ENCODE data around the gene KLHL10.
"Not testable (repeated sequence)": the region's sequence is repeated elsewhere in the genome, so short reads cannot be mapped to it uniquely, and the experiment has no call there.

The KLHL10 gene

GRCh38 chr17:41813699-41814124, 23.9 kb upstream of the KLHL10 start:
- no peak for FAIRE-seq

- FAIRE-seq = no peak
These were observed 23.4 kb upstream of the KLHL10 start for GRCh38 chr17:41814195-41814594.

DNA sequence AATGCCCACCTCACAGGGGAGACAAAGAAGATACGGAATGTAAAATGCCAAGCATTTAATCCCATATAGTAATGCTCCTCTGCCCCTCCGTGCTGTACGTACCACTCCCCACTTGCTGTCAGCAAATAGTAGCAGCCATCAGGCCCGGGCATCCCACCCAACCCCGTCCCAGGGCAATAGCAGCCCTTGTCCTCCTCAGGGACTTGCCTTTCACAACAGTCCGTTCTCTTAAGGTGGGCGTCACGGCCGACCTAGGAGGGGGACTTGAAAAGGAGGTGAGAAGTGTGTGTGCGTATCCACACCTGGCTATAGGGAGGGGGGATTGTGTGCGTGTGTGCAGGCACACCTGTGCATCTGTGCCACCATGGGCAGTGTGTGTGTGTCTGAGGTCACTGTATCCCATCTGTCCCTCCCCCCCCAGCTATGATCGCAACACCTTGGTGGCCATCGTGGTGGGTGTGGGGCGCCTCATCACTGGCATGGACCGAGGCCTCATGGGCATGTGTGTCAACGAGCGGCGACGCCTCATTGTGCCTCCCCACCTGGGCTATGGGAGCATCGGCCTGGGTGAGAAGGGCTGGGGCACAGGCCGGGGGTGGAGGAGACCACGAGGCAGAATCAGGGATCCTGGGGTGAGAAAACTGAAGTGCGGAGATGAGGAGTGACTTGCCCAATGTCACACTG, 20.8 kb upstream of the KLHL10 start:
- FAIRE-seq = no peak

GRCh38 chr17:41818024-41818423, 19.6 kb upstream of the KLHL10 start:
- no peak for FAIRE-seq

DNA sequence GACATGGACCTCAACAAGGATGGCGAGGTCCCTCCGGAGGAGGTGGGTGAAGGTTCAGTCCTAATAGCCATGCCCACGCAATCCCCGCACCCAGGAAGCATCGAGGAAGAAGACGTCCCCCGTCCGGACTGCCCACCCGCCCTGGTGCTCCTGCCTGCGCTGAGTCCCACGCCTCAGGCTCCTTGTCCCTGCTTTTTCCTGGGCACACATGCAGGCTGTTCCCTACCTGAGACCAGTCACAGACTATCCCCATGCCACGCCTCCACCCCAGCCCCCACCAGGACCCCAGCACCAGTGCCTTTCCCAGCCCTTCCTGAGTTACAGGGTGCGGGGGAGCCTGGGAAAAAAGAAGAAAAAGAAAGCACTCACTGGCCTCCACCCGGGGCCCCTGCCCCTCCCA, 15.8 kb upstream of the KLHL10 start:
- no peak for FAIRE-seq

- no peak for FAIRE-seq
These were observed 15.1 kb upstream of the KLHL10 start for GRCh38 chr17:41822216-41823140.

DNA sequence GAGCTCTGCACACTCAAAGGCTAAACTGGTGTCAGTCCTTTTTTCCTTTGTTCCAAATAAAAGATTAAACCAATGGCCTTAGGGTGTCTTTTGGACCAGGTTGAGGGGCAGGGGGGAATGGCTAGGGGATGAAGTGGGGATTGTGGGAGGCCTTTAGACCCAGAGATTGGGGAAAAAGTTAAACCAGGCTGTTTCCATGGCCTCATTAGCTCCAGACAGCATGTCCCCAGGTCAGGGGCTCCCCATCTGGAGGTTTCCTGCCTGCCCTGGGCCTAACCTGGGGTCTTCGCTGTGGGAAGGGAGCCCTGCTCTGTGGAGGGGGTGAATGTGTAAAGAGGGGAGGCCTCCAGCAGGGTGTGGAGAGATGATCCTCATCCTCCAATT, 14.5 kb upstream of the KLHL10 start:
- no peak for FAIRE-seq

- FAIRE-seq = no peak
These were observed 14.0 kb upstream of the KLHL10 start for GRCh38 chr17:41823580-41823979.

GRCh38 chr17:41824086-41824485, 13.5 kb upstream of the KLHL10 start:
- no peak for FAIRE-seq

DNA sequence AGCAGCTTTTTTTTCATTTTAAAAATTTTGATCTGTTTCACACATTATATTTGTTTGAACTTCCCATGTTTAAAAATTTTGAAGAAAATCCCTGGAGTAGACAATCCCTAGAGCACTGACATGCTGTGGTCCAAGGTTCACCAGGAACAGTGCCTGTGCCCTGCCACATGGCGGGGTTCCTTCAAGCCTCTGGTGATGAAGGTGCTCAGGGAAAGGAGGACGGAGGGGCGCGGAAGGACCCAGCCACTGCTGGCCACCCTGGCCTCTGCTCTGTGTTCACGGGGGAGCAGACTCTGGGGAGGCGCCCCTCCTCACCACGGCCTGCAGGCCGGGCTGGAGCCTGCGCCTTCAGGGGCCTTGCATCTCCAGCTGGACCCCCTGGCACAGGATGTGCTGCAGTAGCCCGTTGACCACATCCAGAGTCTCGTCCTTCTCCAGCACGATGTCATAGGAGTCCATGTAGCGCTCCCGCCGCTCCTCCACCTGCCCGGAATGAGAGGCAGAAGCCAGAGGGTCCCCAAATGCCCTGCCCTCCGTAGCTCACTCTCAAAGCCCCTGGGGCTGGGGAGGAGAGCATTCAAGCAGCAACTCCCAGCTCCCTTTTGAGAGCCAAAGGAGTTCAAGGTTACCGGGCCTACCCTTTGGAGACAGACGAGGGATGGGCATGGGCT, 12.3 kb upstream of the KLHL10 start:
- no peak for FAIRE-seq

GRCh38 chr17:41829961-41830360, 7.7 kb upstream of the KLHL10 start:
- FAIRE-seq = not testable (repeated sequence)

DNA sequence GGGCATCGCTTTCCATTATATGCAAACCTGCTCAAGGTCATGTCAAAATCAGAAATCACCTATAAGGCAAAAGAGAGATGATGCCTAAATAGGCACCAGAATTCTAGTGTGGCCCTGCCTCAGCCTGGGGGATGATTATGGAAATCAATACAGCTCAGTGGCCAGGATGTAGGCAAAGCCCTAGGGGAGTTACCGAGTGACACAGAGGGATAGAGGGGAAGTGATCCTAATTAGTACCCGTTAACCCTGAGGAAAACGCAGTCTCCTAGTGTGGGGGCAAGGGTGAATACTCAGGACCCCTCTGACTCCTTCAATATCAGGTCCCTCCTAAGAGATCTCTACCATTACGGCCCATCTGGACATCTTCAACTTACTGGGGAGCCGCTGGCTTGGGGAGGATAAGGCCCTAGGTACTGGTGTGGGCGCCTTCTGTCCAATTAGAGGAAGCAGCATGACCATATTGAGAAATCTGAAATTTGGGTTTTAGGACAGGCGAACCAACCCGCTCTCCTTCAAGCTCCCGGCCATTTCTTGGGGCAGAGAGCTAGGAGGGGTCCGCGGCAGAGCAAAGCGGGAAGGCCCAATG, 2.3 kb upstream of the KLHL10 start:
- no peak for FAIRE-seq

DNA sequence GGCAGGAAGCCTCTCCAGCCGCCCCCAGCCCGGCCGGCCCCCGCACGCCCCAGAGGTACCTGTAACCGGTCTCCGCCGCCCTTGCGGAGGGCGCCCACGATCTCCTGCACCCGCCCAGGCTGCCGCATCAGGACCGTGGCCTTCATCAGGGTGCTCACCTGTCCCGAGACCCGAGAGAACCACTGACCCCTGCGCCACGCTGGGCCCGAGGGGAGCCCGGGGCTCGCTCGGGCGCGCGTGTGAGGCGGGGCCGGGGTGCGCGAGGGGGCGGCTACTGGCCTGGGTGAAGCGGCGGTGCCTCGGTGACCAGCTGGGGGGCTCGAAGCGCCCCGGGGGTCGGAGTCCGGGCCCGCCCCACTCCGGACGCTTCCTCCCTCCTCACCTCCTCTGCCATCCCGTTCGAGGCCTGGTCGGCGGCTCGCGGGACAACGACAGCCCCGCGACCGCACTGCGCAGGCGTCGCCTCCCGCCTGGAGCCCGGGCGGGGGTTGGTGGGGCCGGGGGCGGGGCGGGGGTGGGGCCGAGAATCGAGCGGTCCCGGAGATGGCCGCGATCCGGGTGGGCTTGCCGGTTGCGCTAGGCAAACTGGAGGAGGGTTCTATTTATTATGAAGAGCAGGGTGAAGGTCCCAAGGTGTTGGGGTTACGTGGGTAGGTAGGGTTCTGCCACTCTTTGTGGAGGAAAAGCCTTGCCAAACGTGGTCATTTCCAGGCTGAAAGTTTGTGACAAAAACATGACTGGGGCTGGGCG, 1.6 kb upstream of the KLHL10 start, which contains the start of gene NT5C3B:
TSS of gene NT5C3B (minus strand) at position 433 of the 750 bp plus-strand sequence. CDS start at position 394, 39 bp downstream.
- no peak for FAIRE-seq

GRCh38 chr17:41836550-41837196, 952 bp upstream of the KLHL10 start:
- FAIRE-seq = no peak

DNA sequence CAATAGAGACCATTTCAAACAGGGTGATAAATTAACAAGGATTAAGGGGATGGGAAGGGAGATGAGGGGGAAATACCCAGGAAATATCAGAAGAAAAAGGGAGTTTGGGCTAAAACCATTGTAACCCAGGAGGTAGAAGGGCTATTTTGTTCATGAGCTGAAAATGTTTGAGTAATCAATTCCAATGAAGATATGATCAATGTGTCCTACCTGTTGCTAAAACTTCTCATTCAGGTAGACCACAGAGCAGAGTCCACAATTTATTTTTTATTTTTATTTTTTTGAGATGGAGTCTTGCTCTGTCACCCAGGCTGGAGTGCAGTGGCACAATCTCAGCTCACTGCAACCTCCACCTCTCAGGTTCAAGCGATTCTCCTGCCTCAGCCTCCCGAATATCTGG, 1.8 kb downstream of the KLHL10 start:
- not testable (repeated sequence) for FAIRE-seq

DNA sequence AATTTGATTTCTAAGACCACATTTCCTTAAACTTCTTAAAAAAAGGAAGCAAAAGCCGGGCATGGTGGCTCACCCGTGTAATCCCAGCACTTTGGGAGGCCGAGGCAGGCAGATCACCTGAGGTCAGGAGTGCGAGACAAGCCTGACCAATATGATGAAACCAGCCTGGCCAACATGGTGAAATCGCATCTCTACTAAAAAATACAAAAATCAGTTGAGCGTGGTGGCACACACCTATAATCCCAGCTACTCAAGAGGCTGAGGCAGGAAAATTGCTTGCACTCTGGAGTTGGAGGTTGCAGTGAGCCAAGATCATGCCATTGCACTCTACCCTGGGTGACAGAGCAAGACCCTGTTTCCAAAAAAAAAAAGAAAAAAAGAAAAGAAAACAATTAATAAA, 3.2 kb downstream of the KLHL10 start:
- not testable (repeated sequence) for FAIRE-seq

- no peak for FAIRE-seq
These were observed 7.3 kb downstream of the KLHL10 start for GRCh38 chr17:41844971-41845370.

GRCh38 chr17:41848788-41849187, 11.2 kb downstream of the KLHL10 start:
- FAIRE-seq = no peak

DNA sequence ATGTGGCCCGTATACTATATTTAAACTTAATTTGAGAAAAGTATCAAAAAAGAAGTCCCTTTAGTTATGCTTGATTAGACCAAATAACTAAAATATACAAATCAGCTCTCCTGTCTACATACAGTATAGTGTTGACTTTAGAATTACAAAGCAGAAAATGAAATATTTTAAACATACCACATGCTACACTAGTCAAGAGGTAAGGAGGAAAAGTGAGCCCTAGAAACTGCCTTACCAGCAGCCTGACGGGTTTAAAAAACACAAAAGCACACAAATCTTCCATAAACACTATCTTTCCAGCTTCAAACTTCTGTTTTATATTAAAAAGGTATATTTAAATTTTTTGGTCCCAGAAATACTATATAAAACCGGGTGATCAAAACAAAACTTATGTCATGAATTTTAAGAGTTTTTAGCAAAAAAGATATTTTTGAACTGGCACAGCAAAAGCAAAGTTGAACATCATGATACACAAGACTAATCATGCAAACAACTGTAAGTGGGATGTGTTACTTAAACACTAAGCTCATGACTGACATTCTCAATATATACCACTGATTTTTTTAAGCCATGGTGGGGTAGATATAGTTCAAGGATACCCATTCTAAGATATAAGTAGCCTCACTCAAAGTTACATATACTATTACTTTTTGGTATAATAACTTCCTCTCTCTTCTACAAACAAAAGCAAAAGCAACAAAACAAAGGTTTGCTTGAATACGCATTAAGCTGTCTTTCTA, 11.8 kb downstream of the KLHL10 start:
- no peak for FAIRE-seq

GRCh38 chr17:41851382-41851781, 13.8 kb downstream of the KLHL10 start:
- FAIRE-seq = not testable (repeated sequence)
